GM12878 (cell line): ENCODE results near the gene NTRK3. TPM values are rescaled to one million over a fixed set of nuclear protein-coding genes. Genes with fewer than 3 reads are reported as not detected.

ENCODE experiments used
- ATAC-seq: fragments of 200-7000 bp; cut with Tn5 transposase; 3 replicates; pipeline ENCODE4 v1.9.1; 2020; ENCODE audit warnings: mild to moderate bottlenecking, moderate library complexity
- BruUV-seq: library from RNA; stranded (reverse); fragments of 400-500 nt; replicated peaks from 2 replicates; lab custom pipeline; 2021; lab: Mats Ljungman, UMichigan
- CTCF ChIA-PET: fragments of 300-600 bp; sonication (Branson Sonifier 250); formaldehyde crosslinking; extraction: SDS; loops from one replicate; lab custom pipeline; 2021; ENCODE audit warnings: inconsistent platforms; lab: Yijun Ruan, JAX
- POLR2A ChIA-PET: fragments of 350-600 bp; formaldehyde crosslinking; extraction: SDS; loops from one replicate; lab custom pipeline; 2021; ENCODE audit warnings: inconsistent platforms; lab: Charles Lee
- RAD21 ChIA-PET: fragments of 300-600 bp; sonication (Branson Sonifier 250); formaldehyde crosslinking; loops from one replicate; lab custom pipeline; 2023; ENCODE audit warnings: antibody characterized with exemption; ENCODE audit not compliant: unreplicated experiment; lab: Charles Lee
- SMC1A ChIA-PET: fragments of 300-600 bp; sonication (Branson Sonifier 250); formaldehyde crosslinking; loops from one replicate; lab custom pipeline; 2023; ENCODE audit not compliant: unreplicated experiment, uncharacterized antibody; lab: Charles Lee
- DNase-seq: peaks from one replicate; pipeline ENCODE4 v3.0.0-alpha.2; 2011; ENCODE audit warnings: low read depth, low spot score
- FAIRE-seq: peaks from 3 replicates; lab custom pipeline; 2011; peaks lifted over from hg19 to GRCh38; lab: Jason Lieb, UNC
- H2AFZ ChIP-seq: 2 replicates; pipeline ENCODE4 v1.6.0; 2011; ENCODE audit warnings: low read depth, low read length, control low read depth; ENCODE audit not compliant: control insufficient read depth
- H3K27ac ChIP-seq: 2 replicates; pipeline ENCODE4 v1.5.1; 2011; ENCODE audit warnings: control low read depth; ENCODE audit not compliant: control insufficient read depth, insufficient read depth
- H3K27me3 ChIP-seq, 2 experiments: replicated peaks in 1 of 2; 2 replicates each; pipeline versions ENCODE4 v1.6.0 to v1.6.1; 2011; ENCODE audit warnings: low read length in 1 of 2; ENCODE audit not compliant: control insufficient read depth in 2 of 2, insufficient read depth in 2 of 2
- H3K36me3 ChIP-seq, 2 experiments: 2 replicates each; pipeline ENCODE4 v1.5.1; 2011; ENCODE audit warnings: low read length in 1 of 2; ENCODE audit not compliant: control insufficient read depth in 2 of 2, insufficient read depth in 2 of 2
- H3K4me1 ChIP-seq: 2 replicates; pipeline ENCODE4 v1.6.1; 2011; ENCODE audit warnings: mild to moderate bottlenecking, low read length, moderate library complexity, mixed read lengths; ENCODE audit not compliant: control insufficient read depth, insufficient read depth
- H3K4me2 ChIP-seq: 2 replicates; pipeline ENCODE4 v1.6.0; 2011; ENCODE audit warnings: control low read depth; ENCODE audit not compliant: control insufficient read depth, insufficient read depth
- H3K4me3 ChIP-seq: fragments of 200-600 bp; sonication (generic); 2 replicates; pipeline ENCODE4 v1.5.1; 2016
- H3K79me2 ChIP-seq: 2 replicates; pipeline ENCODE4 v1.6.0; 2011; ENCODE audit warnings: low read length; ENCODE audit not compliant: control insufficient read depth, insufficient read depth
- H3K9ac ChIP-seq: 2 replicates; pipeline ENCODE4 v1.8.0; 2011; ENCODE audit warnings: low read length, control low read depth, mixed read lengths; ENCODE audit not compliant: control insufficient read depth, insufficient read depth
- H3K9me3 ChIP-seq: replicated peaks from 3 replicates; pipeline ENCODE4 v1.5.1; 2011; ENCODE audit warnings: mild to moderate bottlenecking, low read length; ENCODE audit not compliant: control insufficient read depth, insufficient read depth
- H4K20me1 ChIP-seq: 2 replicates; pipeline ENCODE4 v1.6.0; 2011; ENCODE audit not compliant: control insufficient read depth, insufficient read depth
- CHD2 ChIP-seq: IDR thresholded peaks from 2 replicates; pipeline ENCODE4 v1.6.1; 2011; ENCODE audit warnings: low read depth, low read length, improper control_type of control experiment, borderline replicate concordance
- FOXM1 ChIP-seq: IDR thresholded peaks from 2 replicates; pipeline ENCODE4 v1.6.1; 2012; ENCODE audit warnings: low read depth, mild to moderate bottlenecking, inconsistent platforms, low read length, moderate library complexity
- IKZF2 ChIP-seq, 2 experiments: fragments of 450-650 bp; IDR thresholded peaks; 2 replicates each; pipeline ENCODE4 v1.6.1; 2017; ENCODE audit warnings: mild to moderate bottlenecking in 2 of 2, moderate library complexity in 2 of 2
- KDM1A ChIP-seq: fragments of 200-600 bp; sonication (generic); IDR thresholded peaks from 2 replicates; pipeline ENCODE4 v1.6.1; 2016; ENCODE audit warnings: borderline replicate concordance
- MTA3 ChIP-seq: IDR thresholded peaks from 2 replicates; pipeline ENCODE4 v1.6.1; 2012; ENCODE audit warnings: low read length, inconsistent platforms, borderline replicate concordance
- NFIC ChIP-seq: IDR thresholded peaks from 2 replicates; pipeline ENCODE4 v1.6.1; 2012; ENCODE audit warnings: low read depth, mild to moderate bottlenecking, inconsistent platforms, low read length, moderate library complexity
- NR2C1 ChIP-seq: fragments of 450-650 bp; IDR thresholded peaks from 2 replicates; pipeline ENCODE4 v1.6.1; 2017; ENCODE audit warnings: antibody characterized with exemption, mild to moderate bottlenecking, moderate library complexity
- PAX5 ChIP-seq: IDR thresholded peaks from 2 replicates; pipeline ENCODE4 v1.6.1; 2011; ENCODE audit warnings: low read depth, low read length, borderline replicate concordance
- RBBP5 ChIP-seq: fragments of 200-600 bp; sonication (generic); conservative IDR thresholded peaks from 2 replicates; pipeline ENCODE4 v1.6.1; 2016
- SIX5 ChIP-seq: IDR thresholded peaks from 2 replicates; pipeline ENCODE4 v1.6.1; 2011; ENCODE audit warnings: mild to moderate bottlenecking, low read depth, low read length, moderate library complexity; ENCODE audit not compliant: severe bottlenecking
- SMARCA5 ChIP-seq: fragments of 450-650 bp; IDR thresholded peaks from 2 replicates; pipeline ENCODE4 v1.6.1; 2017; ENCODE audit warnings: mild to moderate bottlenecking
- SREBF2 ChIP-seq: IDR thresholded peaks from 2 replicates; pipeline ENCODE4 v1.6.1; 2012; ENCODE audit warnings: mild to moderate bottlenecking, low read length
- SUZ12 ChIP-seq: fragments of 200-600 bp; sonication (generic); IDR thresholded peaks from one replicate; pipeline ENCODE4 v1.6.1; 2018; ENCODE audit warnings: antibody characterized with exemption, mild to moderate bottlenecking; ENCODE audit not compliant: unreplicated experiment
- ZNF207 ChIP-seq: fragments of 450-650 bp; IDR thresholded peaks from 2 replicates; pipeline ENCODE4 v1.6.1; 2014; ENCODE audit warnings: antibody characterized with exemption, mild to moderate bottlenecking, borderline replicate concordance
- ZNF622 ChIP-seq: fragments of 450-650 bp; IDR thresholded peaks from 2 replicates; pipeline ENCODE4 v1.6.1; 2017; ENCODE audit warnings: mild to moderate bottlenecking, inconsistent platforms
- WGBS: methylation state at CpG from one replicate; pipeline ENCODE4 v1.1.6; 2016; ENCODE audit warnings: low lambda C conversion rate; ENCODE audit not compliant: insufficient replicate concordance, insufficient coverage; ENCODE audit errors: missing lambda C conversion rate; 5-methylcytosine and 5-hydroxymethylcytosine counted together
- in situ Hi-C: fragments of 300-500 bp; cut with MboI; formaldehyde crosslinking; loops from 9 replicates; pipeline ENCODE4 v1.14.3; 2018; ENCODE audit warnings: mixed read lengths
- intact Hi-C: fragments of 100-400 bp; cut with micrococcal nuclease; formaldehyde crosslinking; loops from one replicate; pipeline ENCODE4 v1.14.2; 2022; ENCODE audit not compliant: unreplicated experiment
- polyA plus RNA-seq, 11 experiments: library from polyadenylated mRNA; depleted of rRNA in 4 of 11; unstranded in 6 of 11; stranded (reverse) in 5 of 11; fragments of >200 nt; fragmentation: Nextera tagmentation in 4 of 11; fragmentation: Illumina TruSeq in 1 of 11; extraction: Ambion mirVana in 4 of 11; extraction: Trizol in 1 of 11; gene quantifications; 1 replicate in 1 of 11; 2 replicates in 10 of 11; pipeline versions ENCODE4 v1.2.1 to v1.2.3, GENCODE V29; 2011 to 2016; ENCODE audit warnings: inconsistent platforms in 2 of 11, missing spikeins in 2 of 11, low read depth in 1 of 11
- total RNA-seq, 4 experiments: library from RNA; depleted of rRNA in 3 of 4; stranded (reverse); fragments of >200 nt in 3 of 4; fragmentation: Illumina TruSeq in 1 of 4; extraction: Trizol in 1 of 4; gene quantifications; 2 replicates each; pipeline versions ENCODE4 v1.2.1 to v1.2.3, GENCODE V29; 2013 to 2021
- TF ChIP-seq, protein P1 (sequence below): fragments of 450-650 bp; IDR thresholded peaks from 2 replicates; pipeline ENCODE4 v1.6.1; 2018; ENCODE audit warnings: mild to moderate bottlenecking, low read depth, moderate library complexity; ENCODE audit not compliant: partially characterized antibody
- TF ChIP-seq, protein P2 (sequence below): fragments of 450-650 bp; IDR thresholded peaks from 2 replicates; pipeline ENCODE4 v1.6.1; 2017; ENCODE audit warnings: mild to moderate bottlenecking
- TF ChIP-seq, protein P3 (sequence below): fragments of 450-650 bp; IDR thresholded peaks from 2 replicates; pipeline ENCODE4 v1.6.1; 2017; ENCODE audit warnings: low read depth, mild to moderate bottlenecking, moderate library complexity
- TF ChIP-seq, protein P4 (sequence below): IDR thresholded peaks from 2 replicates; pipeline ENCODE4 v1.6.1; 2012; ENCODE audit warnings: low read depth, low read length, improper control_type of control experiment

The NTRK3 gene
- total and polyA plus RNA-seq, 10 of the 15 experiments (the other 5 are each of a cell fraction or from before 2014, with no cell fraction given): not detected

DNA sequence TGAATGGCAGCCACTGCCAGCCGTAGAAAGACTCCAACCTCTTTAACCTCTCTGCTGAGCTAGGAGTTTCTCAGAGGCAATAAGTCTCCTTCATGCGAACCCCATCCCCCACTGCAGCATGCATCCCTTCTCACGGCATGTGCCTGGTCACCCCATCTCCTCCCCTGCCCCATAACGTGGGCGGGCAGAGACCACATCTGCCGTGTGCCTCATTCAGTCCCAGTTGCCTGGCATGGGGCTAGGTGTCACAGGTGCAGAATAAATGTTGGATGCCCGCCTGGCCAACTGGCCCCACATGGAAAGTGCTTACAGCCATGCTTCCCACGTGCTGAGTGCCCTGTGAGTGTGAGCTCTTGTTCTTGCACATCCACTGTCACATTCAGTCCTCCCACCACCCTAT lies 43.5 kb upstream of the NTRK3 start:
- no peak overlapping the region for H3K4me3 ChIP-seq
- H3K27me3 ChIP-seq: no peaks in the 10 kb centered on the region; a peak in 1 of 4 replicates
- no peaks in the 10 kb centered on the region for H4K20me1 ChIP-seq
- intact Hi-C loops (no loop called here), in situ Hi-C loops (no loop called here)
- no peak for DNase-seq
- H3K9me3 ChIP-seq: no peaks in the 10 kb centered on the region
- H3K4me1 ChIP-seq: no peaks in the 10 kb centered on the region
- no peak for ATAC-seq
- no peak overlapping the region for H3K9ac ChIP-seq
- no peak overlapping the region for H2AFZ ChIP-seq
- ChIA-PET POLR2A (no interaction called here), SMC1A (no interaction called here), CTCF (interaction anchor here (0.6 kb wide), 1 partner anchor 1998 kb away, joined by 3 read pairs; no protein-coding TSS in a partner anchor), RAD21 (no interaction called here)
- BruUV-seq: no TSS peak
- H3K79me2 ChIP-seq: no peaks in the 10 kb centered on the region
- H3K27ac ChIP-seq: no peak overlapping the region
- H3K36me3 ChIP-seq: no peaks in the 10 kb centered on the region
- WGBS: 10% methylated on average over 8 of the region's 8 CpGs
- no peak for TF ChIP-seq SIX5
- TF ChIP-seq IKZF2 (IDR thresholded peaks at IDR 0.05): no peak
- no peak for TF ChIP-seq SREBF2
- no peak for TF ChIP-seq SMARCA5
- TF ChIP-seq, protein P1, sequence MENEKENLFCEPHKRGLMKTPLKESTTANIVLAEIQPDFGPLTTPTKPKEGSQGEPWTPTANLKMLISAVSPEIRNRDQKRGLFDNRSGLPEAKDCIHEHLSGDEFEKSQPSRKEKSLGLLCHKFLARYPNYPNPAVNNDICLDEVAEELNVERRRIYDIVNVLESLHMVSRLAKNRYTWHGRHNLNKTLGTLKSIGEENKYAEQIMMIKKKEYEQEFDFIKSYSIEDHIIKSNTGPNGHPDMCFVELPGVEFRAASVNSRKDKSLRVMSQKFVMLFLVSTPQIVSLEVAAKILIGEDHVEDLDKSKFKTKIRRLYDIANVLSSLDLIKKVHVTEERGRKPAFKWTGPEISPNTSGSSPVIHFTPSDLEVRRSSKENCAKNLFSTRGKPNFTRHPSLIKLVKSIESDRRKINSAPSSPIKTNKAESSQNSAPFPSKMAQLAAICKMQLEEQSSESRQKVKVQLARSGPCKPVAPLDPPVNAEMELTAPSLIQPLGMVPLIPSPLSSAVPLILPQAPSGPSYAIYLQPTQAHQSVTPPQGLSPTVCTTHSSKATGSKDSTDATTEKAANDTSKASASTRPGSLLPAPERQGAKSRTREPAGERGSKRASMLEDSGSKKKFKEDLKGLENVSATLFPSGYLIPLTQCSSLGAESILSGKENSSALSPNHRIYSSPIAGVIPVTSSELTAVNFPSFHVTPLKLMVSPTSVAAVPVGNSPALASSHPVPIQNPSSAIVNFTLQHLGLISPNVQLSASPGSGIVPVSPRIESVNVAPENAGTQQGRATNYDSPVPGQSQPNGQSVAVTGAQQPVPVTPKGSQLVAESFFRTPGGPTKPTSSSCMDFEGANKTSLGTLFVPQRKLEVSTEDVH: no peak
- no peak for TF ChIP-seq ZNF622
- TF ChIP-seq ZNF207: no peak
- TF ChIP-seq, protein P2, sequence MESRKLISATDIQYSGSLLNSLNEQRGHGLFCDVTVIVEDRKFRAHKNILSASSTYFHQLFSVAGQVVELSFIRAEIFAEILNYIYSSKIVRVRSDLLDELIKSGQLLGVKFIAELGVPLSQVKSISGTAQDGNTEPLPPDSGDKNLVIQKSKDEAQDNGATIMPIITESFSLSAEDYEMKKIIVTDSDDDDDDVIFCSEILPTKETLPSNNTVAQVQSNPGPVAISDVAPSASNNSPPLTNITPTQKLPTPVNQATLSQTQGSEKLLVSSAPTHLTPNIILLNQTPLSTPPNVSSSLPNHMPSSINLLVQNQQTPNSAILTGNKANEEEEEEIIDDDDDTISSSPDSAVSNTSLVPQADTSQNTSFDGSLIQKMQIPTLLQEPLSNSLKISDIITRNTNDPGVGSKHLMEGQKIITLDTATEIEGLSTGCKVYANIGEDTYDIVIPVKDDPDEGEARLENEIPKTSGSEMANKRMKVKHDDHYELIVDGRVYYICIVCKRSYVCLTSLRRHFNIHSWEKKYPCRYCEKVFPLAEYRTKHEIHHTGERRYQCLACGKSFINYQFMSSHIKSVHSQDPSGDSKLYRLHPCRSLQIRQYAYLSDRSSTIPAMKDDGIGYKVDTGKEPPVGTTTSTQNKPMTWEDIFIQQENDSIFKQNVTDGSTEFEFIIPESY: no peak
- TF ChIP-seq NR2C1: no peak
- TF ChIP-seq CHD2: no peak
- TF ChIP-seq RBBP5: no peak
- TF ChIP-seq FOXM1: no peak
- TF ChIP-seq, protein P3, sequence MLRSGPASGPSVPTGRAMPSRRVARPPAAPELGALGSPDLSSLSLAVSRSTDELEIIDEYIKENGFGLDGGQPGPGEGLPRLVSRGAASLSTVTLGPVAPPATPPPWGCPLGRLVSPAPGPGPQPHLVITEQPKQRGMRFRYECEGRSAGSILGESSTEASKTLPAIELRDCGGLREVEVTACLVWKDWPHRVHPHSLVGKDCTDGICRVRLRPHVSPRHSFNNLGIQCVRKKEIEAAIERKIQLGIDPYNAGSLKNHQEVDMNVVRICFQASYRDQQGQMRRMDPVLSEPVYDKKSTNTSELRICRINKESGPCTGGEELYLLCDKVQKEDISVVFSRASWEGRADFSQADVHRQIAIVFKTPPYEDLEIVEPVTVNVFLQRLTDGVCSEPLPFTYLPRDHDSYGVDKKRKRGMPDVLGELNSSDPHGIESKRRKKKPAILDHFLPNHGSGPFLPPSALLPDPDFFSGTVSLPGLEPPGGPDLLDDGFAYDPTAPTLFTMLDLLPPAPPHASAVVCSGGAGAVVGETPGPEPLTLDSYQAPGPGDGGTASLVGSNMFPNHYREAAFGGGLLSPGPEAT: no peak
- no peak for TF ChIP-seq PAX5
- TF ChIP-seq SUZ12: no peak
- no peak for TF ChIP-seq KDM1A
- no peak for TF ChIP-seq MTA3
- no peak for TF ChIP-seq NFIC
- TF ChIP-seq, protein P4, sequence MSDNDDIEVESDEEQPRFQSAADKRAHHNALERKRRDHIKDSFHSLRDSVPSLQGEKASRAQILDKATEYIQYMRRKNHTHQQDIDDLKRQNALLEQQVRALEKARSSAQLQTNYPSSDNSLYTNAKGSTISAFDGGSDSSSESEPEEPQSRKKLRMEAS: no peak
- FAIRE-seq: no peak
- H3K4me2 ChIP-seq: no peak overlapping the region
